Measurements from ENCODE around the gene UQCR11.

DNA sequence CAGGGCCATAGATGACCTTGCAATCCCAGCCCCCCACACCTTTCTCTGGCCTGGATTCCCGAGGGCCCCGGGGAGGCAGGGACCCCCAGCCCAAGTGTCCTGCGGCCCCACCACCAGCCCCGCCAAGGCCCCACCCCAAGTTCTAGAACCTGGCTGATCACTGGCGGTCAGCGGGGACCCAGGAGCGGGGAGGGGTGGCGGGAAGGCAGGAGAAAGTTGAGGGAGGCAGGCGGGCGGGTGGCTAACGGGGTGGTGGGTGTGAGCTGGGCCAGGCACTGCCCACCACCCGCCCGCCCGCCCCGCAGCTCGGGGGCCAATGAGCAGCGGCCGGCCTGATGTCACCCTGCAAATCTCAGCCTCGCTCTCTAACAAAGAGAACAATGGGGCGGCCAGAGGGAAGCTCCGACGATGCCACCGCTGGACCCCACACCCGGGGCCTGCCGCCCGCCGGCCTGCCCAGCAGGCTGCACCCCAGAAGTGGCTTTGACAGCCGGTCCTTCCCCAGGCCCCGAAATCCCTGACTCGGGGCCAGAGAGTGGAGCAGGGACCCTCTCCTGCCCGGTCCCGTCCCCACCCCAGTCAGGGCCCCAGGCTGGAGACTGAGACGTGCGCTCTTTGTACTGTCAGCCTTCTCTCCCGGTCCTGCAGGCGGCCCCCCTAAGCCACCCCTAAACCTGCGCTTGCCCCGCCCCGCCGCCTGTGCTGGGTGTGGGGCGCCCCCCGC is 38.7 kb downstream of the UQCR11 start:
- TF ChIP-seq POLR2AphosphoS5 (IDR thresholded peaks at IDR 0.05; ENCODE audit: borderline replicate concordance, low read depth, low read length): peak; percentile 16; the same call in 1 of the 2 replicates
- TF ChIP-seq EZH2 (IDR thresholded peaks at IDR 0.05): no peak

All from SK-N-MC (cell line).